ENCODE measurements around the gene BMPR1A.

Gene BMPR1A

GRCh38 chr10:86829472-86829871 lies 73.1 kb downstream of the BMPR1A start:
- no peak overlapping the region for H3K23ac ChIP-seq (ENCODE audit: low read length)

GRCh38 chr10:86830043-86830591 lies 73.7 kb downstream of the BMPR1A start:
- no peak overlapping the region for H2BK12ac ChIP-seq (ENCODE audit: low read length)
- peaks cover 5 to 6% of the 10 kb centered on the region in 2 experiments for H3K4me1 ChIP-seq (ENCODE audit: control insufficient read depth in 1 of 2, insufficient read depth in 2 of 2, low read length in 2 of 2)
- H2BK5ac ChIP-seq (ENCODE audit: low read depth, low read length, poor library complexity): no peak overlapping the region
- peaks cover 0 to 3% of the 10 kb centered on the region in 2 experiments for H3K36me3 ChIP-seq (ENCODE audit: control insufficient read depth in 1 of 2, insufficient read depth in 2 of 2, low read length in 2 of 2)
- no peak overlapping the region for H4K12ac ChIP-seq (ENCODE audit: low read depth, low read length)
- H3K79me2 ChIP-seq (ENCODE audit: control insufficient read depth, insufficient read depth, low read length, poor library complexity): peaks cover 11% of the 10 kb centered on the region
- no peak overlapping the region for H3K4me3 ChIP-seq (ENCODE audit: low read depth, low read length)
- DNase-seq: no peak
- peaks cover 2% of the 10 kb centered on the region for H3K79me1 ChIP-seq (ENCODE audit: low read length)
- H4K91ac ChIP-seq (ENCODE audit: low read depth, low read length): no peak overlapping the region
- no peak overlapping the region for H3K27ac ChIP-seq (ENCODE audit: low read depth, low read length)
- peak overlapping the region; percentile 49 for H3K4ac ChIP-seq (ENCODE audit: low read depth, low read length)
- H3K27me3 ChIP-seq (ENCODE audit: insufficient read depth, low read length): no peaks in the 10 kb centered on the region
- no peak overlapping the region for H4K8ac ChIP-seq (ENCODE audit: low read depth, low read length)
- no peak overlapping the region for H2AFZ ChIP-seq (ENCODE audit: insufficient read depth, low read length, poor library complexity)
- no peak overlapping the region for H3K4me2 ChIP-seq (ENCODE audit: low read length)
- H3K18ac ChIP-seq (ENCODE audit: low read length): no peak overlapping the region
- H3K14ac ChIP-seq (ENCODE audit: low read length): no peak overlapping the region
- no CpG with 5 or more reads among the region's 4 CpGs for WGBS (ENCODE audit: extremely low coverage, insufficient coverage, insufficient read length)
- H3K9me3 ChIP-seq (ENCODE audit: insufficient read depth, low read depth, low read length): no peaks in the 10 kb centered on the region
- no peak overlapping the region for H3K9ac ChIP-seq (ENCODE audit: low read length)
- no peak overlapping the region for H2AK5ac ChIP-seq (ENCODE audit: low read length)
- H2BK120ac ChIP-seq (ENCODE audit: insufficient read depth, low read length, poor library complexity): no peak overlapping the region
- no peak overlapping the region for H3K23ac ChIP-seq (ENCODE audit: low read length)

More at GRCh38 chr10:86829472-86829871, 73.1 kb downstream of the BMPR1A start:
- H4K91ac ChIP-seq (ENCODE audit: low read depth, low read length): no peak overlapping the region
- H3K79me1 ChIP-seq (ENCODE audit: low read length): peaks cover 2% of the 10 kb centered on the region
- no peak overlapping the region for H2AK5ac ChIP-seq (ENCODE audit: low read length)
- H2BK5ac ChIP-seq (ENCODE audit: low read depth, low read length, poor library complexity): no peak overlapping the region
- peaks cover 0 to 3% of the 10 kb centered on the region in 2 experiments for H3K36me3 ChIP-seq (ENCODE audit: control insufficient read depth in 1 of 2, insufficient read depth in 2 of 2, low read length in 2 of 2)
- H2BK120ac ChIP-seq (ENCODE audit: insufficient read depth, low read length, poor library complexity): no peak overlapping the region
- no peak overlapping the region for H2BK12ac ChIP-seq (ENCODE audit: low read length)
- no peak overlapping the region for H3K14ac ChIP-seq (ENCODE audit: low read length)
- H3K4me3 ChIP-seq (ENCODE audit: low read depth, low read length): no peak overlapping the region
- peaks cover 5 to 6% of the 10 kb centered on the region in 2 experiments for H3K4me1 ChIP-seq (ENCODE audit: control insufficient read depth in 1 of 2, insufficient read depth in 2 of 2, low read length in 2 of 2)
- H2AFZ ChIP-seq (ENCODE audit: insufficient read depth, low read length, poor library complexity): no peak overlapping the region
- no peaks in the 10 kb centered on the region for H3K27me3 ChIP-seq (ENCODE audit: insufficient read depth, low read length)
- no CpG with 5 or more reads among the region's 2 CpGs for WGBS (ENCODE audit: extremely low coverage, insufficient coverage, insufficient read length)
- H3K9ac ChIP-seq (ENCODE audit: low read length): peak overlapping the region; percentile 64
- H3K27ac ChIP-seq (ENCODE audit: low read depth, low read length): no peak overlapping the region
- no peak overlapping the region for H3K18ac ChIP-seq (ENCODE audit: low read length)
- no peak overlapping the region for H4K12ac ChIP-seq (ENCODE audit: low read depth, low read length)
- H3K9me3 ChIP-seq (ENCODE audit: insufficient read depth, low read depth, low read length): no peaks in the 10 kb centered on the region
- no peak overlapping the region for H4K8ac ChIP-seq (ENCODE audit: low read depth, low read length)
- H3K4ac ChIP-seq (ENCODE audit: low read depth, low read length): no peak overlapping the region
- H3K79me2 ChIP-seq (ENCODE audit: control insufficient read depth, insufficient read depth, low read length, poor library complexity): peaks cover 11% of the 10 kb centered on the region
- DNase-seq: no peak
- H3K4me2 ChIP-seq (ENCODE audit: low read length): no peak overlapping the region

DNA sequence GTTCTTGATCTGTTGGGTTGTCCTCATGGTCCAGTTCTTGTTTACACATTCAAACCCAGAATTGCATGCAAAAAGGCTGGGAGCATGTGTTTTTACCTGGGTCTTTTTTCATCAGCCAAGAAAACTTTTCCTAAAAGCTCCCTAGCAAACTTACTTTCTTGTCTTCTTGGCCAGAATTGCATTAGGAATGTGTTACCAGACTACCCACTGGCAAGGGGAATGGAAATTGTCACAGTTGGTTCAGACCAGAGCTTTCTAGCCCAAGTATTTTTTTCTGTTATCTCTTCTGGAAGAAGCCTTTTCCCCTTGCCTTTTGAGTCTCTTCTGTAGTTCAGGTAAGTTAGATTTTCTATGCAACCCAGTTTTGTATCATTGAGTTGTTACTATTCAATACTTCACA lies 77.5 kb downstream of the BMPR1A start:
- Histone ChIP-seq H2AK5ac (ENCODE audit: low read length) (no peak overlapping the region), H3K9me3 (ENCODE audit: insufficient read depth, low read depth, low read length) (no peaks in the 10 kb centered on the region), H4K91ac (ENCODE audit: low read depth, low read length) (no peak overlapping the region), H3K36me3 (ENCODE audit: control insufficient read depth in 1 of 2, insufficient read depth in 2 of 2, low read length in 2 of 2) (no peaks in the 10 kb centered on the region), H2BK120ac (ENCODE audit: insufficient read depth, low read length, poor library complexity) (no peak overlapping the region), H3K79me2 (ENCODE audit: control insufficient read depth, insufficient read depth, low read length, poor library complexity) (peaks cover 11% of the 10 kb centered on the region), H3K4me1 (ENCODE audit: control insufficient read depth in 1 of 2, insufficient read depth in 2 of 2, low read length in 2 of 2) (peaks cover 2 to 3% of the 10 kb centered on the region in 2 experiments), H3K14ac (ENCODE audit: low read length) (no peak overlapping the region), H3K27me3 (ENCODE audit: insufficient read depth, low read length) (no peaks in the 10 kb centered on the region), H3K27ac (ENCODE audit: low read depth, low read length) (no peak overlapping the region), H3K79me1 (ENCODE audit: low read length) (no peaks in the 10 kb centered on the region), H3K18ac (ENCODE audit: low read length) (no peak overlapping the region), H3K4me2 (ENCODE audit: low read length) (no peak overlapping the region), H2BK5ac (ENCODE audit: low read depth, low read length, poor library complexity) (no peak overlapping the region), H3K23ac (ENCODE audit: low read length) (no peak overlapping the region), H2AFZ (ENCODE audit: insufficient read depth, low read length, poor library complexity) (no peak overlapping the region), H3K4me3 (ENCODE audit: low read depth, low read length) (no peak overlapping the region), H3K9ac (ENCODE audit: low read length) (no peak overlapping the region), H4K12ac (ENCODE audit: low read depth, low read length) (no peak overlapping the region), H2BK12ac (ENCODE audit: low read length) (no peak overlapping the region), H4K8ac (ENCODE audit: low read depth, low read length) (no peak overlapping the region), H3K4ac (ENCODE audit: low read depth, low read length) (no peak overlapping the region)
- DNase-seq: no peak

DNA sequence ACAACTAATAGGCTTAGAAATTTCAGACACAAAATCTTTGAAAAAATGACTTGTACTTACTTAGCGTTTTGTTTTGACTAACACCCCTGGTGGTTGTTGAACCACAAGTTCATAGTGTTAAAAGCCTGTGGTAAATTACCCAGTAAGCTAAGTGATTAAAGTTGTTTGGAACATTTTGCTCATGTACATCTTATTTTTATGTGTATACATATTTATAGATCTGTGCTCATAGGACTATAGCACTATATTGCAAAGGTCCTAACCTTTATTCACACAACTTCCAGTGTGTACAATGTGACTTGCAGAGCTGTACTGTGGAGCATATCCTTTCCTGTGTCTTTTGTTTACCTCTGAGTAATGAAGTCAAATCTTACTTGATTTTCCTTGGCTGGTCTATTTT lies 79.6 kb downstream of the BMPR1A start:
- H3K9ac ChIP-seq (ENCODE audit: low read length): no peak overlapping the region
- H3K27me3 ChIP-seq (ENCODE audit: insufficient read depth, low read length): no peaks in the 10 kb centered on the region
- no peak overlapping the region for H2AFZ ChIP-seq (ENCODE audit: insufficient read depth, low read length, poor library complexity)
- no peak overlapping the region for H3K4me3 ChIP-seq (ENCODE audit: low read depth, low read length)
- no peak overlapping the region for H4K12ac ChIP-seq (ENCODE audit: low read depth, low read length)
- H2AK5ac ChIP-seq (ENCODE audit: low read length): no peak overlapping the region
- no peak overlapping the region for H4K91ac ChIP-seq (ENCODE audit: low read depth, low read length)
- H2BK120ac ChIP-seq (ENCODE audit: insufficient read depth, low read length, poor library complexity): no peak overlapping the region
- no peak overlapping the region for H3K4me2 ChIP-seq (ENCODE audit: low read length)
- H4K8ac ChIP-seq (ENCODE audit: low read depth, low read length): no peak overlapping the region
- no peak overlapping the region for H3K23ac ChIP-seq (ENCODE audit: low read length)
- H3K4me1 ChIP-seq (ENCODE audit: control insufficient read depth in 1 of 2, insufficient read depth in 2 of 2, low read length in 2 of 2): peaks cover 0 to 2% of the 10 kb centered on the region in 2 experiments
- no peak overlapping the region for H2BK12ac ChIP-seq (ENCODE audit: low read length)
- H3K27ac ChIP-seq (ENCODE audit: low read depth, low read length): no peak overlapping the region
- H3K14ac ChIP-seq (ENCODE audit: low read length): no peak overlapping the region
- H3K36me3 ChIP-seq (ENCODE audit: control insufficient read depth in 1 of 2, insufficient read depth in 2 of 2, low read length in 2 of 2): no peaks in the 10 kb centered on the region
- H3K79me2 ChIP-seq (ENCODE audit: control insufficient read depth, insufficient read depth, low read length, poor library complexity): peaks cover 7% of the 10 kb centered on the region
- no peaks in the 10 kb centered on the region for H3K79me1 ChIP-seq (ENCODE audit: low read length)
- WGBS (ENCODE audit: extremely low coverage, insufficient coverage, insufficient read length): no CpG with 5 or more reads among the region's 1 CpG
- DNase-seq: no peak
- no peak overlapping the region for H3K4ac ChIP-seq (ENCODE audit: low read depth, low read length)
- no peak overlapping the region for H3K18ac ChIP-seq (ENCODE audit: low read length)
- H3K9me3 ChIP-seq (ENCODE audit: insufficient read depth, low read depth, low read length): no peaks in the 10 kb centered on the region
- no peak overlapping the region for H2BK5ac ChIP-seq (ENCODE audit: low read depth, low read length, poor library complexity)

Measured in trophoblast cell (in vitro differentiated cells and primary cell).